ENCODE measurements around the gene EEFSEC. TPM values are rescaled to one million over a fixed set of nuclear protein-coding genes. Genes with fewer than 3 reads are reported as not detected.

Gene EEFSEC
- total RNA-seq, 1 experiment from 2014 or later, result 37.7 TPM

DNA sequence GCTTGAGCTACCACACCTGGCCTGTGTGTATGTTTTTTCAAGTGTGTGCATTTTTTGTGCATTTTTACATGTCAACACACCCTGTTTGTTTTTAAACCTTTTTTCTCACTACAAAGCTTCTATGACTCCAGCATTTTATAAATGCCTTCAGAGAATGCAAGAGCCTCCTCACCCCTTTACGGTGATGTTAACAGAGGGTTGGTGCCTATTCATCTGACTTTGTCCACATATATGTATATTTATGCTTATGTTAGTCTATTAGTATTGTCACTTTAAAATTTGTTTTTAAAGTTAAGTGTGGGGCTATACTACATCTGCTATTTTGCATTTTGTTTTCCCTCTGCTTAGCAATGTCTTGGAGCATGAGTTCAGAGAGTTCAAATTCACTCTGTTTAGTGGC lies 45.8 kb downstream of the EEFSEC start:
- H3K36me3 Mint-ChIP-seq (ENCODE audit: insufficient read depth, unreplicated experiment), result no peaks in the 10 kb centered on the region
- H3K4me3 Mint-ChIP-seq (ENCODE audit: low read depth, unreplicated experiment), result no peak overlapping the region
- no peaks in the 10 kb centered on the region for H3K9me3 Mint-ChIP-seq (ENCODE audit: low read depth, unreplicated experiment)
- no peaks in the 10 kb centered on the region for H3K27me3 Mint-ChIP-seq (ENCODE audit: unreplicated experiment)
- no TSS peak for BruUV-seq (replicated peaks)
- no peak overlapping the region for H3K27ac Mint-ChIP-seq (ENCODE audit: unreplicated experiment)
- TF ChIP-seq, protein P1, sequence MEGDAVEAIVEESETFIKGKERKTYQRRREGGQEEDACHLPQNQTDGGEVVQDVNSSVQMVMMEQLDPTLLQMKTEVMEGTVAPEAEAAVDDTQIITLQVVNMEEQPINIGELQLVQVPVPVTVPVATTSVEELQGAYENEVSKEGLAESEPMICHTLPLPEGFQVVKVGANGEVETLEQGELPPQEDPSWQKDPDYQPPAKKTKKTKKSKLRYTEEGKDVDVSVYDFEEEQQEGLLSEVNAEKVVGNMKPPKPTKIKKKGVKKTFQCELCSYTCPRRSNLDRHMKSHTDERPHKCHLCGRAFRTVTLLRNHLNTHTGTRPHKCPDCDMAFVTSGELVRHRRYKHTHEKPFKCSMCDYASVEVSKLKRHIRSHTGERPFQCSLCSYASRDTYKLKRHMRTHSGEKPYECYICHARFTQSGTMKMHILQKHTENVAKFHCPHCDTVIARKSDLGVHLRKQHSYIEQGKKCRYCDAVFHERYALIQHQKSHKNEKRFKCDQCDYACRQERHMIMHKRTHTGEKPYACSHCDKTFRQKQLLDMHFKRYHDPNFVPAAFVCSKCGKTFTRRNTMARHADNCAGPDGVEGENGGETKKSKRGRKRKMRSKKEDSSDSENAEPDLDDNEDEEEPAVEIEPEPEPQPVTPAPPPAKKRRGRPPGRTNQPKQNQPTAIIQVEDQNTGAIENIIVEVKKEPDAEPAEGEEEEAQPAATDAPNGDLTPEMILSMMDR (IDR thresholded peaks at IDR 0.05; ENCODE audit: unreplicated experiment), result no peak
- CTCF ChIA-PET, result interaction anchor here (0.7 kb wide), 2 partner anchors 9 to 275 kb away, joined by 3 read pairs; no protein-coding TSS in a partner anchor
- intact Hi-C loops (cut with micrococcal nuclease; ENCODE audit: unreplicated experiment), result no loop called here
- peaks cover 5% of the 10 kb centered on the region for H3K4me1 Mint-ChIP-seq (ENCODE audit: low read depth, unreplicated experiment)
- DNase-seq, result no peak

GRCh38 chr3:128201158-128201755 lies 48.0 kb downstream of the EEFSEC start:
- H3K36me3 Mint-ChIP-seq (ENCODE audit: insufficient read depth, unreplicated experiment), result no peaks in the 10 kb centered on the region
- intact Hi-C loops (cut with micrococcal nuclease; ENCODE audit: unreplicated experiment), result no loop called here

GRCh38 chr3:128203169-128203568 lies 49.9 kb downstream of the EEFSEC start:
- TF ChIP-seq, protein P1 (IDR thresholded peaks at IDR 0.05; ENCODE audit: unreplicated experiment), result no peak
- intact Hi-C loops (cut with micrococcal nuclease; ENCODE audit: unreplicated experiment), result no loop called here
- BruUV-seq (replicated peaks), result no TSS peak
- H3K4me1 Mint-ChIP-seq (ENCODE audit: low read depth, unreplicated experiment), result peaks cover 5% of the 10 kb centered on the region
- no peaks in the 10 kb centered on the region for H3K36me3 Mint-ChIP-seq (ENCODE audit: insufficient read depth, unreplicated experiment)
- H3K27ac Mint-ChIP-seq (ENCODE audit: unreplicated experiment), result no peak overlapping the region
- H3K9me3 Mint-ChIP-seq (ENCODE audit: low read depth, unreplicated experiment), result no peaks in the 10 kb centered on the region
- no peak for DNase-seq
- CTCF ChIA-PET, result no interaction called here
- H3K27me3 Mint-ChIP-seq (ENCODE audit: unreplicated experiment), result no peaks in the 10 kb centered on the region
- no peak overlapping the region for H3K4me3 Mint-ChIP-seq (ENCODE audit: low read depth, unreplicated experiment)

More at GRCh38 chr3:128201158-128201755, 48.0 kb downstream of the EEFSEC start:
- CTCF ChIA-PET, result no interaction called here
- no peak for DNase-seq
- Mint-ChIP-seq H3K4me3 (ENCODE audit: low read depth, unreplicated experiment) (no peak overlapping the region), H3K27me3 (ENCODE audit: unreplicated experiment) (no peaks in the 10 kb centered on the region), H3K9me3 (ENCODE audit: low read depth, unreplicated experiment) (no peaks in the 10 kb centered on the region), H3K4me1 (ENCODE audit: low read depth, unreplicated experiment) (peaks cover 5% of the 10 kb centered on the region), H3K27ac (ENCODE audit: unreplicated experiment) (no peak overlapping the region)
- no TSS peak for BruUV-seq (replicated peaks)
- TF ChIP-seq, protein P1 (IDR thresholded peaks at IDR 0.05; ENCODE audit: unreplicated experiment), result no peak

DNA sequence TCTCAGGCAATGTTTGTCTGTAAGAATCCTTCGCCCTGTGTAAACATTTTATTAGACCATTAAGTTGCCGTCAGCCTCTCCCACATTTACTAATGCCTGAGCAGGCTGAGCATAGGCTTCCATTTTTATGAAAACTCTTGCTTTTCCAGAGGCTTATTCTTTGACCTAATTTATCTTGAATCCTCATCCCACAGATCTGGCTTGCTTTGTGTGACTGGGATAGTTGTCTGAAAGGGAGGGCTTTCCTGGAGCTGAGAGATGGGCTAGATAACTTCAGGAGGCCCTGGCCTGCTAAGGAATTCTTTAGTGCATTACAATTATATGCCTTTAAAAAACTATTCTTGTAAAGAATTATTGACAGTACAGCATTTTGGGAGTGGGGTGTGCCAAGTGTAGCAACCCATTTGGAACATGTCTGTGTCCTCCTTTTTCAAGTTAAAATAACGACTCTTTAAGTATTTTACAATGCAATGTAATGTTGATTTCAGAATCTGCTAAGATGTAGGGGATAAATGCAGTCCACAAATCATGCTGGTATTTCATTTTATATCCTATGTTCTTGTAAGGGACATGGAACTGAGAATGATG lies 52.4 kb downstream of the EEFSEC start:
- Mint-ChIP-seq H3K9me3 (ENCODE audit: low read depth, unreplicated experiment) (no peaks in the 10 kb centered on the region), H3K4me3 (ENCODE audit: low read depth, unreplicated experiment) (no peak overlapping the region), H3K4me1 (ENCODE audit: low read depth, unreplicated experiment) (peaks cover 5% of the 10 kb centered on the region), H3K27me3 (ENCODE audit: unreplicated experiment) (no peaks in the 10 kb centered on the region), H3K27ac (ENCODE audit: unreplicated experiment) (no peak overlapping the region), H3K36me3 (ENCODE audit: insufficient read depth, unreplicated experiment) (no peaks in the 10 kb centered on the region)
- TF ChIP-seq, protein P1 (IDR thresholded peaks at IDR 0.05; ENCODE audit: unreplicated experiment), result no peak
- BruUV-seq (replicated peaks), result no TSS peak
- CTCF ChIA-PET, result no interaction called here
- DNase-seq, result no peak
- intact Hi-C loops (cut with micrococcal nuclease; ENCODE audit: unreplicated experiment), result no loop called here

Data from Calu3 (cell line).